Lung microvascular endothelial cell (primary cell): ENCODE results near the gene FRMD3. TPM values are rescaled to one million over a fixed set of nuclear protein-coding genes. Genes with fewer than 3 reads are reported as not detected.

Source experiments
- DNase-seq, 2 donors: peaks; one replicate each; pipeline versions ENCODE4 v3.0.0 to v3.0.0-alpha.2; 2010; ENCODE audit warnings: low read depth in 2 of 2
- total RNA-seq: library from RNA; depleted of rRNA; stranded (reverse); fragments of >200 nt; gene quantifications from 2 replicates; pipeline ENCODE4 v1.2.1, GENCODE V29; 2014

FRMD3 gene
- total RNA-seq, 1 donor from 2014 or later = 2.4 TPM

DNA sequence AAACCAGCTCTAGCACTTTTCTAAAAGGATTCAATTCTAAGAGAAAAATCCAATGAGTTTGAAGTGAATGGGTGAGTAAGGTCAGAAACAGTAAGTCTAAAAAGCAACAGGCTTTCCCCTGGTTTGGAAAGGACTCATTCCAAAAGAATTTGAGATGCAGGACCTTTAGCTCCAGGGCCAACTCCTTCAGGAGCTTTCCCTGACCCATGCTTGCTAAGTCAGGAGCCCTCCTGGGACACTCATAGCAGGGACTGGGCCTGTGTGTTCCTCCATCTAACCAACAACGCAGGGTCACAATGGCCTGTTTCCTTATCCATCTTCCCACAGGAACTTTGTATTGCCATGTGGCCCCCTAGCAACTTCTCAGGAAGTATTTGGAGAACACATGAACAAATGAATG is 198.8 kb downstream of the FRMD3 start:
- no peak for DNase-seq

GRCh38 chr9:83336706-83337105 is 201.5 kb downstream of the FRMD3 start:
- no peak for DNase-seq

DNA sequence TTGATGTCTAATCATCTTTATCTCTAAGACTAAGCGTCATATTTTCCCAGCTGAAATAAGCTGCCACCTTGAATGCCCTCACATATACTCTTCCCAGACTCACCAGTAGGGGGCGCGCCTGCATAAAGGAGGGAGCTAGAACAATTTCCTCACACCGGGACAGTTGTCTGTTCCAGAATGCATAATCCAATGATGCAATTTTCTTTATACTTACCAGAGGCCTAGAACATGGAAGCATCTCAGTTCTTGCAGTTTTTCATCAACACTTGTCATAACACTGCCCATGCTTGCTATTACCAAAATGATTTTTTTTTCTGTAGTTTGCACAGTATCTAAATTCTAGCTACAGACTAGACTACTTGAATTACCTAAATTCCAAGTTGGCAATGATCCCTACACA is 203.9 kb downstream of the FRMD3 start:
- DNase-seq = peak; percentile 83 to 88

DNA sequence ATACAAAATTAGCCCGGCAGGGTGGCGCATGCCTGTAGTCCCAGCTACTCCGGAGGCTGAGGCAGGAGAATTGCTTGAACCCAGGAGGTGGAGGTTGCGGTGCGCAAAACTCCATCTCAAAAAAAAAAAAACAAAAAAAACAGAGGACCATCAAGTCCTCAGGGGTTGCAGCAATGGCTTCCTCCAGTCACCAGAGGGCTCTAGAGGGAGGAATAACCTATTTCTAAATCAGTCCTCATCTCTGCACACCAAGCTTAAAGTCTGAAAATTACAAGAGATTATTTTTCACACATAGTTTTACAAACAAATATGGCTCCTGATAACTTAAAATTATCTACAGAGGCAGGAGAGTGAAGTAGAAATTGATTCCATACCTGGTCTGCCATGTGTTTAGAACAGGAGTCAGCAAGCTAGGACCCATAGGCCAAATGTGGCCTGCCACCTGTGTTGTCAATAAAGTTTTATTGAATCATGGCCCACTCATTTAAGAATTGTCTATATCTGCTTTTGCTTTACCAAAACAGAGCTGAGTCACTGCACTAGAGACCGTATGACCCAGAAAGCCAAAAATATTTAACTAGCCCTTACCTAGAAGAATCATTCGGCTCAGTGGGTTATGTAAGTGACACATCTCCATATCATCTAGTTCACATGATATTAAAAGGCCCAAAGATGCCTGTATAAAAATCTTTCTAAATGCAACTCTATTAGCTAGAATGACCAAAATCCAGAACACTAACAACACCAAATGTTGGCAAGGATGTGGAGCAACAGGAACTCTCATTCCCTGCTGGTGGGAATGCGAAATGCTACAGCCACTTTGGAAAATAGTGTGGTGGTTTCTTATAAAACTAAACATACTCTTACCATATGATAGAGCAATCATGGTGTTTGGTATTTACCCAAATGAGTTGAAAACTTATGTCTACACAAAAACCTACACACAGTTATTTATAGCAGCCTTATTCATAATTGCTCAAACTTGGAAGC is 207.7 kb downstream of the FRMD3 start:
- no peak for DNase-seq

DNA sequence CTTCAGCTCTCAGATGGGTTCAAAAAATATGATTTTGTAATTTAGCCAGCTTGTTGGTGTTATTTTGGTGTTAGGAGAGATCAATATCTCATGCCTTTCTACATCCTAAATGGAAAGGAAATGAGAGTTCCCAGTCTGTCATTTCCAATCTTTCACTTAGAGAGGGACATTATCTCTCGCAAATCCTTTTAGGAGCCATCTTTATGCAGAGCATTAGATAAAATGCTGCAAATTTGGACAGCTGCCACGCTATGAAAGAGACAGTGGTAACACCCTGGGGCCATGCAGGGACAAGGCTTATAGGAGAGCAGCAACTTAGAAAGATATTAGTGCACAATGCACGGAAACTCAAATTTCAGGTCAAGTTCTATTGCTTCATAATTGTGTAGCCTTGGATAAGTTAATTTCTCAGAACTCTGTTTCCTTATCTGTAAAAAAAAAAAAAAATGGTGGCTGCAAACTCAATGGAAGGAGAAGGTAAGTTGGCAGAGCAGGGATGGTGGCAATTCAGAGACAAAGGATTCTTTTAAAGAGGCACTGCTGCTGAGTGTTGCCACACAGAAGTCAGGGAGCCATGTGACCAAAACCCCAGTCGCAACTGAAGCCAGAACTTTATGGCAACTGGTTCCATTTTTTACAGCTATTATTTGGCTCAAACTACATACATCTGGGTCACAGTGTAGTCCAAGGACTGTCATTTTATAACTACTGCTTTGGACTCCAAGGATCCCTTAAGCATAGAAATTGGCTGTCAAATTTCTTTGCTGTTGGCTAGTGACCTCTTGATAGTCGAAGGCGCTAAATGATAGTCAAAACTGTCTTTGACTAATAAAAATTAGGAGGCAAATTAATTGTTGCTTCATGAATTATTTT is 210.2 kb downstream of the FRMD3 start:
- DNase-seq = no peak

- no peak for DNase-seq
Observed at GRCh38 chr9:83327323-83327722, 210.9 kb downstream of the FRMD3 start.

DNA sequence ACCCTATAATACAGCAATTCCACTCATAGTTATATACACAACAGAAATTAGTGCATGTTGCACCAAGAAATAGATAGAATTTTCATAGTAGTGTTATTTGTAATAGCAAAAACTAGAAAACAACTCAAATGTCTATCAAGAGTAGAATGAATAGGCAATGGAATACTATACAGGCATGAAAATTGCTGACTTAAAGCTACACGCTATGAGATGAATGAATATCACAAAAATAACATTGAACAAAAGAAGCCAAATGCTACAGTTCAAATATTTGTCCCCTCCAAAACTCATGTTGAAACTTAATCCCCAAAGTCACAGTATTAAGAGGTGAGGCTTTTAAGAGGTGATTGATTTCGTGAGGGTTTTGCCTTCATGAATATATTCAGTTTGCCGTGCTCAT is 215.1 kb downstream of the FRMD3 start:
- DNase-seq = no peak

DNA sequence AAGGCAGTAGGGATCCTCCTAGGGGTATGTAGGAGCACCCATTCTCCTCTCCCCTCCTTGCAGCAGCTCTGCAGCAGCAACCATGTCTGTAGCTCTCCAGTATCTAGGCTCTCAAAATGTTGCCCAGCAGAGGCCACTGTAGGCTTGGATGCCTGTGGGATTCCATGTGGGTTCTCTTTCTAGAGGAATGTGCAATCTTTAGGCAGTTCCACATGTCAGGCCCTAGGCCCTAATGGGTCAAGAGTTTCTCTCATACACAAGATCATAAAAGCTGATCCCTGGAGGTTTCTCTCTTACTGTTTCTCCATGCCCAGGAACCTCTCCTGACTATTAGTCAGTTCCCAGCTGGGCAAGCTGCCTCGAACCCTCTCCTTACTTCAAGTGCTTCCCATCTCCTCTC is 215.8 kb downstream of the FRMD3 start:
- no peak for DNase-seq

DNA sequence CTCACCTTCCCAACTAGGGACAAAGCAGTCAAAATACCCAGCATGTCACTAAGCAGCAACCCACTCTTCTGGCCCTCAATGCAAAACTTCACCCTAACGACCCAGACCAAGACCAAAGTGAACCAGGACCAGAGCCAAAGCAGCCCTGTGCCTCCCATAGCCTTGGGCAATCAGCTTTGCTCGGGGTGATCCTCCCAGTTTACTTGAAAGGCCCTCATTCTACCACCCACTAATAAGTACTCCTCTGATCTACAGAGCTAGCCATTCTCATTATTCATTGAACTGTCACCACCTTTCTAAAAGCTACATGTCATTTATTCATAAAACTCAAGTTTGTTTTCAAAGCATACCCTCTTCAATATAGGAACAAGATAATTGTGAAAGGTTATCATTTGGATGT is 221.0 kb downstream of the FRMD3 start:
- DNase-seq = no peak

- DNase-seq = no peak
Observed at GRCh38 chr9:83315649-83316048, 222.6 kb downstream of the FRMD3 start.

DNA sequence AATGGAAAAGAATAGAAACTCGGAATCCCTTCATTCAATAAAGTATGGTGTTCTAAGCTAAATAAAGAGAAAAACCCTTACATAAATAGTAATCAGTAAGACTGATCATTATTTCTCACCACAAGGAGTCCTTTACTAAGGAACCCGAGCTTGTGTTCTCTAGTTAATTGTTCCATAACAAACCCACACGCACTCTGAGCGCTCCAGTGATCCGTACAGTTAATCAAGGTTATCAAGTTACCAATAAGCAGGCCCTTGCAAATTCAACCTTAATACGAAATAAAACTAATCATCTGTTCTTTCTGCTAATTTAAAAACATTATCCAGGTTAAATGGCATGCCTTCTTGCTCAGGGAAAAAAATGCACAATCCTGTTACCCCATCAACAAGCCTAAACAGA is 224.4 kb downstream of the FRMD3 start:
- no peak for DNase-seq

DNA sequence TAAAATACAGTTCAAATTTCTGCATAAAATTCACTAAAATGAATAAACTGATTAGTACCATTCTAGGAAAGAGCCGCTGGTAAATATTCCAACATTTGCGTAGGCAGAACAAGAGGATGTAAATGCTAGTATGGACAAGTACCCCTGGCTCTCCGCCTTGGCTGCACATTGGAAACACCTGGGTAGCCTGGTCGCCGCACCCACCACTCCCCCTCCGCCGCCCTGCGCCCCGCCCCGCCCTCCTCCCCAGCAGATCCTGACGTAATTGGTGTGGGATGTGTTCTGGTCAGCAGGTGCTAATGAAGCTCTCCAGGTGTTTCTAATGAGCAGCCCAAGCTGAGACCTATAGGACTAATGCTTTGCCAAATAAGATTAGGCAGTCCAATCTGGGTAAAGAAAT is 225.7 kb downstream of the FRMD3 start:
- DNase-seq = no peak

GRCh38 chr9:83307066-83307724 is 231.0 kb downstream of the FRMD3 start:
- DNase-seq = peak; percentile 29

GRCh38 chr9:83304686-83305085 is 233.5 kb downstream of the FRMD3 start:
- peak; percentile 40 to 70 for DNase-seq

GRCh38 chr9:83299571-83299970 is 238.6 kb downstream of the FRMD3 start:
- peak; percentile 16 to 65 for DNase-seq

- DNase-seq = peak in 1 of 2 donors; percentile 2
Observed at GRCh38 chr9:83299094-83299493, 239.1 kb downstream of the FRMD3 start.

GRCh38 chr9:83296123-83296522 is 242.1 kb downstream of the FRMD3 start:
- DNase-seq = peak; percentile 10 to 19

GRCh38 chr9:83294816-83295215 is 243.4 kb downstream of the FRMD3 start:
- no peak for DNase-seq

GRCh38 chr9:83291196-83291595 is 247.0 kb downstream of the FRMD3 start:
- DNase-seq = no peak

- DNase-seq = no peak
Observed at GRCh38 chr9:83290692-83291091, 247.5 kb downstream of the FRMD3 start.

GRCh38 chr9:83287021-83287420 is 251.2 kb downstream of the FRMD3 start:
- no peak for DNase-seq
